Measurements from ENCODE around the gene CDC7. TPM values are rescaled to one million over a fixed set of nuclear protein-coding genes. Genes with fewer than 3 reads are reported as not detected.

The CDC7 gene
- total RNA-seq, 1 experiment from 2014 or later = 13.7 TPM

- DNase-seq (ENCODE audit: low read depth in 1 of 2, low spot score in 2 of 2) = no peak
- no peak overlapping the region for H3K27ac ChIP-seq
Measured at GRCh38 chr1:91520942-91521507, 20.4 kb downstream of the CDC7 start.

DNA sequence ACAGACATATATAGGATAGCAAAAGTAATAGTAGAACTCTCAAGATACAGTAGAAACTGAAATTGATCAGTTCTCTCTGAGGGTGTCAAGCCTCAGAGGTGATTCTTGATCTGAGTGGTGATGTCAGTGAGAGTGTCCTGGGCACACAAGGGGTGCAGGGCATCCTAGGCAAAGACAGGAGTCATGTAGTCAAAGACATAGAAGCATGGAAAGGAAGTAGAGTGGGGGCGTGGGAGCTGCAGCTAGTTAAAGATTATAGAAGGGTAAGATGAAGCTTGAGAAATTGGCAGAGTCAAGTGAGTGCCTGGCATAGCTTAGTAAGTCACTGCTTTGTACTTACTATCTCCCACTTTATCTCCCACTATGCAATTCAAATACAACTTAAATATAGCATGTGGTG lies 22.8 kb downstream of the CDC7 start:
- no peaks in the 10 kb centered on the region for H3K9me3 ChIP-seq (replicated peaks)
- H3K4me3 ChIP-seq = no peak overlapping the region
- no peak overlapping the region for H3K27ac ChIP-seq
- H3K4me1 ChIP-seq (replicated peaks) = peaks cover 11% of the 10 kb centered on the region
- no peaks in the 10 kb centered on the region; the same call in 1 of the 2 replicates for H3K36me3 ChIP-seq
- DNase-seq (ENCODE audit: low read depth in 1 of 2, low spot score in 2 of 2) = no peak
- no peaks in the 10 kb centered on the region for H3K27me3 ChIP-seq (replicated peaks)

More at GRCh38 chr1:91520942-91521507, 20.4 kb downstream of the CDC7 start:
- no peaks in the 10 kb centered on the region for H3K9me3 ChIP-seq (replicated peaks)
- no peak overlapping the region for H3K4me3 ChIP-seq
- H3K36me3 ChIP-seq = peaks cover 3% of the 10 kb centered on the region; the same call in 1 of the 2 replicates
- no peaks in the 10 kb centered on the region for H3K27me3 ChIP-seq (replicated peaks)
- H3K4me1 ChIP-seq (replicated peaks) = no peaks in the 10 kb centered on the region

DNA sequence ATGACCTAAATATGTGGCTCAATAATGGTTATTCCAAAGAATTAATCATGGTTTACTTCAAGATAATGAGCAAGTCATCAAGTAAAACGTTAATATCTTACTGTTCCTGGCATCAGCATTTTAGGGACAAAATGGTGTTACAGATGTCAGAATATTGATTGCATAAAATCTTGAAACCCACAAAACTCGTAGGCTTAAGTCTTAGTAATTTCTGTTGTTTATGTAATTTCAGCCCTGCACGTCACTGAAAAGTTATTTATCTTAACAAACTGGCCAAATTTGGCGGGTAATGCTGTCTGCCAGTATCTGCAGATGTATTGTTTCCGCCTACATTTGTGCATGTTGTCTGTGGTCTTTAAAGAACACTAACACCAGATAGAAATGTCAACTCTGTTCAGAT lies 25.8 kb downstream of the CDC7 start:
- no peaks in the 10 kb centered on the region for H3K27me3 ChIP-seq (replicated peaks)
- no peak overlapping the region for H3K27ac ChIP-seq
- no peak overlapping the region for H3K4me3 ChIP-seq
- peaks cover 14% of the 10 kb centered on the region for H3K4me1 ChIP-seq (replicated peaks)
- DNase-seq (ENCODE audit: low read depth in 1 of 2, low spot score in 2 of 2) = peak in 1 of 2 experiments; percentile 22
- H3K36me3 ChIP-seq = no peaks in the 10 kb centered on the region
- H3K9me3 ChIP-seq (replicated peaks) = no peaks in the 10 kb centered on the region

DNA sequence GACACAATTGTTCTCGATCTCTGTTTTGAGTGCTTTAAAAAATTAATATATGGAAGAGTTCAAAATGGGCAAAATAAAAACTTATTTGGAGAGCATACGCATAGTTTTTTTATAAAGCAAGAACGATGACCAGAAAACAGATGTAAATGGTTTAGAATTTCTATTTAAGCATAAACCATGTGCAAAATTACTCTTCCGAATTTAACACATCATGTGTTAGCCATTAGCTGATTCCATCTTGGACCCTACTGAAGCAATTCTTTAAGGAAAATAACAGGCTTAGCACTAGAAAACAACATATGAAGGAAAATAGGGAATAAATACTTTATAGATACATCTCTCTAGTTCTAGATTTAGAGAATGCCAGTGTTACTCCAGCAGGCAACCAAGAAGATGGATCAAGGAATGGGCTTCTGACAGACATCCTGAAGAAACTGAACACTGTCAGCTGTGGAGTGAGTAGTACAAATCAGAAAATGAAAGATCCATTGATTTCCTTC lies 26.7 kb downstream of the CDC7 start:
- Histone ChIP-seq H3K36me3 (no peaks in the 10 kb centered on the region), H3K4me1 (replicated peaks) (peaks cover 14% of the 10 kb centered on the region), H3K4me3 (no peak overlapping the region), H3K27ac (no peak overlapping the region), H3K9me3 (replicated peaks) (no peaks in the 10 kb centered on the region), H3K27me3 (replicated peaks) (no peaks in the 10 kb centered on the region)
- no peak for DNase-seq (ENCODE audit: low read depth in 1 of 2, low spot score in 2 of 2)

DNA sequence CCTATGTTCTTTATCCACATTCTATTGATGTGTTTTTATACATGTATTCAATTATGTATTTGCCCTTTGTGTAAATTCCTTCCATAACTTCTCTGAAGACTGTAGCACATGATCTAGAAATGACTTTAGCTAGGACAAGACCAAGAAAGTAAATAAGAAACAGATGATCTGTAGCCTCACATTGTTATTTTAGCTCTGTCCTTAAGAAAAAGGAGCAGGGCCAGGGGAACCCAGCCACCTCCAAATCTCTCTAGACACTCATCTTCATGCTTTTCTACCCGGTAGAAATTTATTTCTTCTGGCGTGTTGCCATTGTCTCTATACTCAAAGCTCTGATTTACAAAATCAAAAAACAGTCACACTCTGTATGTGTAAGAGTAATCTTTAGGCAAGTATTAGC lies 27.1 kb downstream of the CDC7 start:
- Histone ChIP-seq H3K4me3 (no peak overlapping the region), H3K36me3 (no peaks in the 10 kb centered on the region), H3K9me3 (replicated peaks) (no peaks in the 10 kb centered on the region), H3K27ac (no peak overlapping the region), H3K4me1 (replicated peaks) (peaks cover 14% of the 10 kb centered on the region), H3K27me3 (replicated peaks) (no peaks in the 10 kb centered on the region)
- DNase-seq (ENCODE audit: low read depth in 1 of 2, low spot score in 2 of 2) = no peak

- H3K27me3 ChIP-seq (replicated peaks) = no peaks in the 10 kb centered on the region
- peak in 1 of 2 experiments; percentile 15 for DNase-seq (ENCODE audit: low read depth in 1 of 2, low spot score in 2 of 2)
- H3K9me3 ChIP-seq (replicated peaks) = no peaks in the 10 kb centered on the region
- peaks cover 14% of the 10 kb centered on the region for H3K4me1 ChIP-seq (replicated peaks)
- H3K36me3 ChIP-seq = no peaks in the 10 kb centered on the region
- H3K27ac ChIP-seq = no peak overlapping the region
- H3K4me3 ChIP-seq = no peak overlapping the region
Measured at GRCh38 chr1:91529856-91530255, 29.2 kb downstream of the CDC7 start.

- no peak for DNase-seq (ENCODE audit: low read depth in 1 of 2, low spot score in 2 of 2)
- 0 out of 2 replicates have a peak, but pooled peaks cover 3% of the 10 kb centered on the region for H3K4me1 ChIP-seq (replicated peaks)
- H3K4me3 ChIP-seq = no peak overlapping the region
- no peaks in the 10 kb centered on the region for H3K9me3 ChIP-seq (replicated peaks)
- no peaks in the 10 kb centered on the region for H3K27me3 ChIP-seq (replicated peaks)
- no peaks in the 10 kb centered on the region for H3K36me3 ChIP-seq
- no peak overlapping the region for H3K27ac ChIP-seq
Measured at GRCh38 chr1:91533361-91534024, 32.8 kb downstream of the CDC7 start.

GRCh38 chr1:91535441-91535840 lies 34.8 kb downstream of the CDC7 start:
- Histone ChIP-seq H3K4me1 (replicated peaks) (no peaks in the 10 kb centered on the region), H3K36me3 (no peaks in the 10 kb centered on the region), H3K9me3 (replicated peaks) (no peaks in the 10 kb centered on the region), H3K27ac (no peak overlapping the region), H3K4me3 (no peak overlapping the region), H3K27me3 (replicated peaks) (no peaks in the 10 kb centered on the region)
- no peak for DNase-seq (ENCODE audit: low read depth in 1 of 2, low spot score in 2 of 2)

DNA sequence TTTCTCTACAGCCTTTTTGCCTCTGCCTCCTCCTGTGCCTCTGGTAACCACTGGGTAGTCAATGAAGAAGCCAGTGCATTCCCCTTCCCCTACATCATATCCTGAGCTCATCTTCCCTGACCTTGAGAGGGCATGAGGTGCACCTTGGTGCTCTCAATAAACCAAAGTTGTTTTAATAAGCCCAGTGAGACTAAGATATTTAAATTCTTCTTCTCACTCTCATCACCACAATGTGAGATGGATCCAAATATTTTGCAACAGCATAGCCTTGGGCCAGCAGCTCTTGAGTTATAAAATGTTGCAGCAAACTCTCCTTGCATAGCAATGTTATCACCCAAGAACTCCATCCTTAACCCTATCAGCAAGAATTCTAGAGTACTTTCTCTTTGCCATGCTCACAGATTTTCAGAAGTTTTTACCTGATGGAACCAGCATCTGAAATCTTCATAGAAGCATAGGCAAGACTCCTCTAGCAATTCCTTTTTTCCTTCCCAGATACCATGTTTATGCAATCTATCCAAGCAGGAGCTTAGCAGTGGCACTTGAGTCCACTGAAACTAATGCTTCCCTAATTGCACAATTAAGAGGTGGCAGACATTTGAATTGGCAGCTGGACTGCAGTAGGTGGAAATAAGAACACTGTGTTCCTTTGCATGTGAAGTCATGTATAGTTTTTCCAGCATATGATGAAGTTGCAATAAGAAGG lies 36.8 kb downstream of the CDC7 start:
- Histone ChIP-seq H3K4me3 (no peak overlapping the region), H3K4me1 (replicated peaks) (no peaks in the 10 kb centered on the region), H3K27me3 (replicated peaks) (no peaks in the 10 kb centered on the region), H3K27ac (no peak overlapping the region), H3K9me3 (replicated peaks) (no peaks in the 10 kb centered on the region), H3K36me3 (no peaks in the 10 kb centered on the region)
- DNase-seq (ENCODE audit: low read depth in 1 of 2, low spot score in 2 of 2) = no peak

- Histone ChIP-seq H3K4me3 (no peak overlapping the region), H3K27ac (no peak overlapping the region), H3K4me1 (replicated peaks) (no peaks in the 10 kb centered on the region), H3K9me3 (replicated peaks) (no peaks in the 10 kb centered on the region), H3K27me3 (replicated peaks) (no peaks in the 10 kb centered on the region), H3K36me3 (no peaks in the 10 kb centered on the region)
- DNase-seq (ENCODE audit: low read depth in 1 of 2, low spot score in 2 of 2) = no peak
Measured at GRCh38 chr1:91537987-91538304, 37.3 kb downstream of the CDC7 start.

- Histone ChIP-seq H3K4me1 (replicated peaks) (no peaks in the 10 kb centered on the region), H3K9me3 (replicated peaks) (no peaks in the 10 kb centered on the region), H3K27ac (no peak overlapping the region), H3K27me3 (replicated peaks) (no peaks in the 10 kb centered on the region; the same call in 1 of the 2 replicates), H3K36me3 (no peaks in the 10 kb centered on the region), H3K4me3 (no peak overlapping the region)
- DNase-seq (ENCODE audit: low read depth in 1 of 2, low spot score in 2 of 2) = no peak
Measured at GRCh38 chr1:91540910-91541309, 40.3 kb downstream of the CDC7 start.

DNA sequence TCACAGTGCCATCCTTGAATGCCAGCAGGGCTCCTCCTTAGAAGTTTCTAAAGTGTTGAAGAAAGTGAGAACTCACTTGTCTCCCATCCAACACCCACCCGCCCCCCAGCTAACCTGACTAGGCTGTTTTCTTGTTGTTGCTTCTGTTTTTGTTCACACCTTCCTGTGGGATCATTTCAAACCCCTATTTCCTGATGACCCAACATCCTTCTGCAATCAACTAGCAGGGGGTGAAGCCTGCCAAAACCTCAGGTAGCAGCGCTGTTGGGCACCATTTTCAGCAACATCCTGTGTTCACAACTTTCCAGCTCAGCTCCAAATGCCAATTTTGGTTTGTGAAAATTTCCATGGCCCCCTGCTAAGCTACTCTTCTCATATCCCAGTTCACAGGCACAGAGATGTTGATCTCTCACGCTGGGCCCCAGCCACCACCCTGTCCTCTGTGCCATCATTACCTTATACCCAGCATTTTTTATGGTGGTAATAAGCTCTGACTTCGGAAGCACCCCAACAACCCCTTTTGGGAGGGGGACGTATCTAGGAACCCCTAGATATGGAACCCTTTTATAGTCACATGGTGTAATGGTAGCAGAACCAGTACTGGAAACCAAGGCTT lies 41.4 kb downstream of the CDC7 start:
- DNase-seq (ENCODE audit: low read depth in 1 of 2, low spot score in 2 of 2) = no peak
- Histone ChIP-seq H3K27me3 (replicated peaks) (no peaks in the 10 kb centered on the region; the same call in 1 of the 2 replicates), H3K4me3 (no peak overlapping the region), H3K4me1 (replicated peaks) (no peaks in the 10 kb centered on the region), H3K27ac (no peak overlapping the region), H3K9me3 (replicated peaks) (no peaks in the 10 kb centered on the region), H3K36me3 (no peaks in the 10 kb centered on the region)

- Histone ChIP-seq H3K27me3 (replicated peaks) (no peaks in the 10 kb centered on the region; the same call in 1 of the 2 replicates), H3K9me3 (replicated peaks) (no peaks in the 10 kb centered on the region), H3K27ac (no peak overlapping the region), H3K36me3 (no peaks in the 10 kb centered on the region), H3K4me1 (replicated peaks) (no peaks in the 10 kb centered on the region), H3K4me3 (no peak overlapping the region)
- DNase-seq (ENCODE audit: low read depth in 1 of 2, low spot score in 2 of 2) = no peak
Measured at GRCh38 chr1:91545506-91546300, 45.1 kb downstream of the CDC7 start.
